ENCODE results near the gene SMIM44.
"Not testable (repeated sequence)": the region's sequence is repeated elsewhere in the genome, so short reads cannot be mapped to it uniquely, and the experiment has no call there.

The SMIM44 gene

GRCh38 chr19:3483226-3483628, at the start of gene SMIM44:
Gene SMIM44, minus strand, starts transcription at chr19:3483441. Its CDS starts 38 bp downstream, at chr19:3483403.
- no peak for DNase-seq

- DNase-seq = no peak
These were observed 49.8 kb upstream of the SMIM44 start for GRCh38 chr19:3533033-3533432.

GRCh38 chr19:3532154-3532786, 49.0 kb upstream of the SMIM44 start:
- no peak for DNase-seq

- DNase-seq = no peak
These were observed 48.5 kb upstream of the SMIM44 start for GRCh38 chr19:3531716-3532115.

- no peak for DNase-seq
These were observed 47.1 kb upstream of the SMIM44 start for GRCh38 chr19:3530389-3530788.

- not testable (repeated sequence) for DNase-seq
These were observed 46.1 kb upstream of the SMIM44 start for GRCh38 chr19:3529299-3529698.

- DNase-seq = no peak
These were observed 45.4 kb upstream of the SMIM44 start for GRCh38 chr19:3528539-3529211.

GRCh38 chr19:3528080-3528479, 44.8 kb upstream of the SMIM44 start:
- DNase-seq = no peak

- DNase-seq = no peak
These were observed 44.1 kb upstream of the SMIM44 start for GRCh38 chr19:3527238-3527910.

- DNase-seq = no peak
These were observed 43.4 kb upstream of the SMIM44 start for GRCh38 chr19:3526507-3527237.

GRCh38 chr19:3524904-3525451, 41.7 kb upstream of the SMIM44 start:
- DNase-seq = no peak

GRCh38 chr19:3524078-3524842, 41.0 kb upstream of the SMIM44 start:
- no peak for DNase-seq

GRCh38 chr19:3523361-3524077, 40.3 kb upstream of the SMIM44 start:
- no peak for DNase-seq

GRCh38 chr19:3522421-3523360, 39.5 kb upstream of the SMIM44 start:
- no peak for DNase-seq

GRCh38 chr19:3521104-3521445, 37.8 kb upstream of the SMIM44 start:
- DNase-seq = no peak

GRCh38 chr19:3520166-3521103, 37.2 kb upstream of the SMIM44 start:
- DNase-seq = no peak

- DNase-seq = no peak
These were observed 35.9 kb upstream of the SMIM44 start for GRCh38 chr19:3519126-3519525.

GRCh38 chr19:3518659-3519058, 35.4 kb upstream of the SMIM44 start:
- DNase-seq = no peak

GRCh38 chr19:3518255-3518654, 35.0 kb upstream of the SMIM44 start:
- DNase-seq = no peak
